GM19239 (cell line): ENCODE data around the gene SNUPN.

ENCODE experiments used
- DNase-seq: peaks from one replicate; pipeline ENCODE4 v3.0.0; 2011; ENCODE audit warnings: low spot score; ENCODE audit not compliant: insufficient read length
- FAIRE-seq: peaks from 2 replicates; lab custom pipeline; 2011; peaks lifted over from hg19 to GRCh38; lab: Jason Lieb, UNC

SNUPN gene

GRCh38 chr15:75654201-75654907 lies 28.8 kb upstream of the SNUPN start:
- DNase-seq, result no peak
- no peak for FAIRE-seq

- DNase-seq (no peak), FAIRE-seq (no peak)
Measured at GRCh38 chr15:75653347-75653913, 27.9 kb upstream of the SNUPN start.

- FAIRE-seq (no peak), DNase-seq (no peak)
Measured at GRCh38 chr15:75651810-75652543, 26.5 kb upstream of the SNUPN start.

- DNase-seq, result no peak
- FAIRE-seq, result no peak
Measured at GRCh38 chr15:75650908-75651809, 25.6 kb upstream of the SNUPN start.

GRCh38 chr15:75649848-75650247 lies 24.3 kb upstream of the SNUPN start:
- FAIRE-seq, result no peak

GRCh38 chr15:75649045-75649761 lies 23.7 kb upstream of the SNUPN start:
- DNase-seq, result no peak
- no peak for FAIRE-seq

More at GRCh38 chr15:75649848-75650247, 24.3 kb upstream of the SNUPN start:
- no peak for DNase-seq

- no peak for FAIRE-seq
- no peak for DNase-seq
Measured at GRCh38 chr15:75648156-75649000, 22.9 kb upstream of the SNUPN start.

- DNase-seq (peak; percentile 57), FAIRE-seq (peak; percentile 57)
Measured at GRCh38 chr15:75647370-75648155, 22.0 kb upstream of the SNUPN start, which contains the start of gene SNX33. Gene SNX33 (plus strand): TSS chr15:75647912. CDS start chr15:75649103, 1,191 bp downstream.

- no peak for FAIRE-seq
- no peak for DNase-seq
Measured at GRCh38 chr15:75646944-75647364, 21.4 kb upstream of the SNUPN start.

GRCh38 chr15:75646112-75646943 lies 20.8 kb upstream of the SNUPN start:
- no peak for DNase-seq
- FAIRE-seq, result peak; percentile 21

GRCh38 chr15:75644376-75644775 lies 18.9 kb upstream of the SNUPN start:
- DNase-seq, result no peak

GRCh38 chr15:75641603-75642002 lies 16.1 kb upstream of the SNUPN start:
- DNase-seq, result no peak
- FAIRE-seq, result no peak

More at GRCh38 chr15:75644376-75644775, 18.9 kb upstream of the SNUPN start:
- FAIRE-seq, result no peak

- DNase-seq, result no peak
- FAIRE-seq, result no peak
Measured at GRCh38 chr15:75641179-75641503, 15.6 kb upstream of the SNUPN start.

GRCh38 chr15:75640483-75641178 lies 15.1 kb upstream of the SNUPN start:
- FAIRE-seq (peak; percentile 82), DNase-seq (no peak)

- DNase-seq (peak; percentile 89), FAIRE-seq (peak; percentile 99)
Measured at GRCh38 chr15:75639709-75640482, 14.4 kb upstream of the SNUPN start, which contains the start of gene IMP3. Gene IMP3 (minus strand): TSS chr15:75640224. CDS start chr15:75640168, 56 bp downstream.
